ENCODE measurements around the gene COLQ.

The COLQ gene

GRCh38 chr3:15438983-15439382 lies 82.5 kb downstream of the COLQ start:
- ATAC-seq, result no peak
- TF ChIP-seq CREB5 (CRISPR knock-in tag; IDR thresholded peaks at IDR 0.05; ENCODE audit: low read depth) (no peak), ZFP3 (CRISPR knock-in tag; IDR thresholded peaks at IDR 0.05) (no peak), TOX (CRISPR knock-in tag; IDR thresholded peaks at IDR 0.05; ENCODE audit: borderline replicate concordance) (no peak)

DNA sequence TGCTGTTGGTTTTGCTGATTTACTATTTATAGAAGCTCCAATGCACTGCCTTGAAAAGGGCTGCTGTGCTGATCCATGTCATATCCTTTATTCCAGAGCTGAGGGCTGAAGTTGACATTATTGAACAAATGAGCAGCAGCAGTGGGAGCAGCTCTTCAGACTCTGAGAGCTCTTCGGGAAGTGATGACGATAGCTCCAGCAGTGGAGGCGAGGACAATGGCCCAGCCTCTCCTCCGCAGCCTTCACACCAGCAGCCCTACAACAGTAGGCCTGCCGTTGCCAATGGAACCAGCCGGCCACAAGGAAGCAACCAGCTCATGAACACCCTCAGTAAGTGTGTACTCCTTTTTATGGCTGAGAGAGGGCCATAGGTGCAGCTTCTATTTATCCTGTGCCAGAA lies 85.3 kb downstream of the COLQ start:
- TF ChIP-seq TOX (CRISPR knock-in tag; IDR thresholded peaks at IDR 0.05; ENCODE audit: borderline replicate concordance) (no peak), ZNF565 (CRISPR knock-in tag; conservative IDR thresholded peaks at IDR 0.05; ENCODE audit: low read depth) (no peak)
- ATAC-seq, result no peak

DNA sequence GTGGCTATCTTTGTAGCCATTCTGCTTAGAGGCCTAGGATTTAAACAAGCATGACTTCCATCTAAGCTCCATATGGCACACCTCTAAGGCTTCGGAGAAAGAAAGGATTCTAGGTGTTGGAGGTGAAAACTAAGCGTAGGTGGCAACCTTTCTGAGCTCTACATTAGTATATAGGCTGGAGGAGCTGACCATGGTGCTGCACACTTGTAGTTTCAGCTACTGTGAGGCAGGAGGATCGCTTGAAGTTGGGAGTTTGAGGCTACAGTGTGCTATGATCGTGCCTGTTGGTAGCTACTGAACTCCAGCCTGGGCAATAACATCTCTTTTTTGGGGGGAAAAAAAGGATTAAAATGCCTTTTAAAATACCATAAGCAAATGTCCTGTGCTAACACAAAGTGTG lies 86.8 kb downstream of the COLQ start:
- no peak for ATAC-seq
- no peak for TF ChIP-seq ISL1 (CRISPR knock-in tag; IDR thresholded peaks at IDR 0.05)
- TF ChIP-seq RARB (CRISPR knock-in tag; IDR thresholded peaks at IDR 0.05), result no peak

- no peak for ATAC-seq
- TF ChIP-seq ZC3H10 (CRISPR knock-in tag; IDR thresholded peaks at IDR 0.05), result no peak
- TF ChIP-seq, protein P1, sequence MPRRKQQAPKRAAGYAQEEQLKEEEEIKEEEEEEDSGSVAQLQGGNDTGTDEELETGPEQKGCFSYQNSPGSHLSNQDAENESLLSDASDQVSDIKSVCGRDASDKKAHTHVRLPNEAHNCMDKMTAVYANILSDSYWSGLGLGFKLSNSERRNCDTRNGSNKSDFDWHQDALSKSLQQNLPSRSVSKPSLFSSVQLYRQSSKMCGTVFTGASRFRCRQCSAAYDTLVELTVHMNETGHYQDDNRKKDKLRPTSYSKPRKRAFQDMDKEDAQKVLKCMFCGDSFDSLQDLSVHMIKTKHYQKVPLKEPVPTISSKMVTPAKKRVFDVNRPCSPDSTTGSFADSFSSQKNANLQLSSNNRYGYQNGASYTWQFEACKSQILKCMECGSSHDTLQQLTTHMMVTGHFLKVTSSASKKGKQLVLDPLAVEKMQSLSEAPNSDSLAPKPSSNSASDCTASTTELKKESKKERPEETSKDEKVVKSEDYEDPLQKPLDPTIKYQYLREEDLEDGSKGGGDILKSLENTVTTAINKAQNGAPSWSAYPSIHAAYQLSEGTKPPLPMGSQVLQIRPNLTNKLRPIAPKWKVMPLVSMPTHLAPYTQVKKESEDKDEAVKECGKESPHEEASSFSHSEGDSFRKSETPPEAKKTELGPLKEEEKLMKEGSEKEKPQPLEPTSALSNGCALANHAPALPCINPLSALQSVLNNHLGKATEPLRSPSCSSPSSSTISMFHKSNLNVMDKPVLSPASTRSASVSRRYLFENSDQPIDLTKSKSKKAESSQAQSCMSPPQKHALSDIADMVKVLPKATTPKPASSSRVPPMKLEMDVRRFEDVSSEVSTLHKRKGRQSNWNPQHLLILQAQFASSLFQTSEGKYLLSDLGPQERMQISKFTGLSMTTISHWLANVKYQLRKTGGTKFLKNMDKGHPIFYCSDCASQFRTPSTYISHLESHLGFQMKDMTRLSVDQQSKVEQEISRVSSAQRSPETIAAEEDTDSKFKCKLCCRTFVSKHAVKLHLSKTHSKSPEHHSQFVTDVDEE (CRISPR knock-in tag; IDR thresholded peaks at IDR 0.05), result no peak
Observed at GRCh38 chr3:15433531-15433930, 88.0 kb downstream of the COLQ start.

- no peak for TF ChIP-seq TOX (CRISPR knock-in tag; IDR thresholded peaks at IDR 0.05; ENCODE audit: borderline replicate concordance)
- no peak for ATAC-seq
Observed at GRCh38 chr3:15431256-15431837, 90.2 kb downstream of the COLQ start.

DNA sequence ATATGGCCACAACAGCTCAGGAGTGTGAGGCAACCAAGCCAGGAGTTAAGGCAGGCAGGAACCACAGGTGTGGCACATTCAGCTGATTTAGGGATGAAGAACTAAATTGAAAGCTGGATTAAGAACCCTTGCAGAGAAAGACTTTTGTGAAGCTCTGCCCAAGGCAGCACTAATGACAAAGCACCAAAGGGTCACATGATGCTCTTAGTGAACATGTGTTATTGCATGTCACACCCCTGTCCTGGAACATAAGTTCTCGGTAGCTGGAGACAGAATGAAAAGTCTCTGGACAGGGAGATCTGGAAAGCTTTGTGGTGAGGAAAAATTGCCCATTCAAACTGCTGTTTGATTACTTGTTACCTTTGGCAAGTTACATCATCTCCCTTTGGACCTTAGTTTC lies 90.9 kb downstream of the COLQ start:
- TF ChIP-seq PPARA (CRISPR knock-in tag; IDR thresholded peaks at IDR 0.05; ENCODE audit: borderline replicate concordance) (no peak), PATZ1 (CRISPR knock-in tag; IDR thresholded peaks at IDR 0.05; ENCODE audit: borderline replicate concordance) (no peak), POU6F1 (CRISPR knock-in tag; IDR thresholded peaks at IDR 0.05; ENCODE audit: borderline replicate concordance, low read depth) (no peak), GLIS3 (CRISPR knock-in tag; IDR thresholded peaks at IDR 0.05) (no peak), ZFP30 (CRISPR knock-in tag; IDR thresholded peaks at IDR 0.05) (no peak)
- no peak for ATAC-seq

DNA sequence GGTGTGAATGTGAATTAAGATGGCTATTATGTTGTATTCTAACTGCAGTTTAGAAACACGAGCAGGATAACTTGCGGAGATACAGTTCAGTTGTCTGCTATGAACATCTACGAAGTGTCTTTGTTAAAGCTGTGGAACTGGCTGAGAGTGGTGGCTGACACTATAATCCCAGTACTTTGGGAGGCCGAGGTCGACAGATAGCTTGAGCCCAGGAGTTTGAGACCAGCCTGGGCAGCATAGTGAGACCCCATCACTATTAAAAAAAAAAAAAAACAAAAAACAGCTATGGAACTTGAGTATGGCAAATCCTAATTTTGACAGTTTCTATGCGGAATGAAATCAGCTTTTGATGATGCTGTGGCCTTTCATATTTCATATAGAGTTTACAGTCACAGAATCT lies 92.4 kb downstream of the COLQ start:
- no peak for ATAC-seq
- TF ChIP-seq GLIS3 (CRISPR knock-in tag; IDR thresholded peaks at IDR 0.05), result no peak
- no peak for TF ChIP-seq OSR1 (CRISPR knock-in tag; IDR thresholded peaks at IDR 0.05)
- TF ChIP-seq TOX (CRISPR knock-in tag; IDR thresholded peaks at IDR 0.05; ENCODE audit: borderline replicate concordance), result no peak
- TF ChIP-seq, protein P1 (CRISPR knock-in tag; IDR thresholded peaks at IDR 0.05), result no peak
- TF ChIP-seq CSDC2 (CRISPR knock-in tag; IDR thresholded peaks at IDR 0.05), result no peak
- TF ChIP-seq ZC3H10 (CRISPR knock-in tag; IDR thresholded peaks at IDR 0.05), result no peak
- no peak for TF ChIP-seq SNAI2 (CRISPR knock-in tag; IDR thresholded peaks at IDR 0.05)
- no peak for TF ChIP-seq PPARA (CRISPR knock-in tag; IDR thresholded peaks at IDR 0.05; ENCODE audit: borderline replicate concordance)
- no peak for TF ChIP-seq RARB (CRISPR knock-in tag; IDR thresholded peaks at IDR 0.05)
- no peak for TF ChIP-seq ISL1 (CRISPR knock-in tag; IDR thresholded peaks at IDR 0.05)
- TF ChIP-seq ZNF8 (CRISPR knock-in tag; IDR thresholded peaks at IDR 0.05), result no peak
- TF ChIP-seq, protein P2, sequence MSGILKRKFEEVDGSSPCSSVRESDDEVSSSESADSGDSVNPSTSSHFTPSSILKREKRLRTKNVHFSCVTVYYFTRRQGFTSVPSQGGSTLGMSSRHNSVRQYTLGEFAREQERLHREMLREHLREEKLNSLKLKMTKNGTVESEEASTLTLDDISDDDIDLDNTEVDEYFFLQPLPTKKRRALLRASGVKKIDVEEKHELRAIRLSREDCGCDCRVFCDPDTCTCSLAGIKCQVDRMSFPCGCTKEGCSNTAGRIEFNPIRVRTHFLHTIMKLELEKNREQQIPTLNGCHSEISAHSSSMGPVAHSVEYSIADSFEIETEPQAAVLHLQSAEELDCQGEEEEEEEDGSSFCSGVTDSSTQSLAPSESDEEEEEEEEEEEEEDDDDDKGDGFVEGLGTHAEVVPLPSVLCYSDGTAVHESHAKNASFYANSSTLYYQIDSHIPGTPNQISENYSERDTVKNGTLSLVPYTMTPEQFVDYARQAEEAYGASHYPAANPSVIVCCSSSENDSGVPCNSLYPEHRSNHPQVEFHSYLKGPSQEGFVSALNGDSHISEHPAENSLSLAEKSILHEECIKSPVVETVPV (CRISPR knock-in tag; IDR thresholded peaks at IDR 0.05), result no peak
- TF ChIP-seq TCF4 (CRISPR knock-in tag; IDR thresholded peaks at IDR 0.05; ENCODE audit: borderline replicate concordance), result no peak
